HEK293 (cell line): ENCODE measurements around the gene ANXA4.

Experiments
- CTCF ChIA-PET: fragments of 350-600 bp; formaldehyde crosslinking; extraction: SDS; loops from one replicate; lab custom pipeline; 2021; ENCODE audit warnings: antibody characterized with exemption; lab: Yijun Ruan, JAX
- POLR2A ChIA-PET: fragments of 300-600 bp; formaldehyde crosslinking; extraction: SDS; loops from one replicate; lab custom pipeline; 2020; ENCODE audit warnings: antibody characterized with exemption, inconsistent platforms; lab: Yijun Ruan, JAX
- H3K27ac ChIP-seq: fragments of 200-500 bp; sonication (Bioruptor generic); 2 replicates; pipeline ENCODE4 v1.5.1; 2014; ENCODE audit warnings: low read depth, low read length, control low read depth, inconsistent platforms; ENCODE audit errors: extremely low read depth
- H3K36me3 ChIP-seq, 2 experiments: fragments of 200-500 bp in 1 of 2; sonication (Bioruptor generic) in 1 of 2; 1 replicate in 1 of 2; 2 replicates in 1 of 2; pipeline ENCODE4 v1.5.1; 2014 to 2017; ENCODE audit warnings: inconsistent platforms in 2 of 2, low read length in 2 of 2; ENCODE audit not compliant: control insufficient read depth in 2 of 2, insufficient read depth in 1 of 2
- H3K4me1 ChIP-seq: fragments of 200-500 bp; sonication (Bioruptor generic); 2 replicates; pipeline ENCODE4 v1.5.1; 2014; ENCODE audit warnings: mild to moderate bottlenecking, low read length, inconsistent platforms; ENCODE audit not compliant: control insufficient read depth, insufficient read depth
- H3K4me3 ChIP-seq: 2 replicates; pipeline ENCODE4 v1.5.1; 2011; ENCODE audit warnings: low read depth, mild to moderate bottlenecking, control low read depth, low read length, moderate library complexity
- H3K9me3 ChIP-seq: fragments of 200-500 bp; sonication (Bioruptor generic); 2 replicates; pipeline ENCODE4 v1.5.1; 2014; ENCODE audit warnings: low read depth, low read length, inconsistent platforms; ENCODE audit not compliant: control insufficient read depth, insufficient read depth
- EGR2 ChIP-seq: fragments of 450-650 bp; formaldehyde crosslinking; IDR thresholded peaks from 2 replicates; pipeline ENCODE4 v1.5.1; 2016; ENCODE audit warnings: low read depth, missing biosample characterization, missing genetic modification characterization
- SCRT1 ChIP-seq: fragments of 450-650 bp; formaldehyde crosslinking; IDR thresholded peaks from 2 replicates; pipeline ENCODE4 v1.5.1; 2016; ENCODE audit warnings: missing biosample characterization, missing genetic modification characterization, borderline replicate concordance
- ZFHX2 ChIP-seq: fragments of 450-650 bp; formaldehyde crosslinking; conservative IDR thresholded peaks from 2 replicates; pipeline ENCODE4 v1.5.1; 2016; ENCODE audit warnings: missing biosample characterization, missing genetic modification characterization
- ZNF112 ChIP-seq: fragments of 450-650 bp; formaldehyde crosslinking; IDR thresholded peaks from 2 replicates; pipeline ENCODE4 v1.5.0; 2017; ENCODE audit warnings: missing biosample characterization, missing genetic modification characterization
- ZNF114 ChIP-seq: fragments of 450-650 bp; formaldehyde crosslinking; IDR thresholded peaks from 2 replicates; pipeline ENCODE4 v1.5.0; 2017; ENCODE audit warnings: missing biosample characterization, missing genetic modification characterization
- ZNF133 ChIP-seq: fragments of 450-650 bp; formaldehyde crosslinking; IDR thresholded peaks from 2 replicates; pipeline ENCODE4 v1.5.1; 2016; ENCODE audit warnings: missing biosample characterization, missing genetic modification characterization
- ZNF324 ChIP-seq: fragments of 450-650 bp; formaldehyde crosslinking; IDR thresholded peaks from 2 replicates; pipeline ENCODE4 v1.5.1; 2016; ENCODE audit warnings: missing biosample characterization, missing genetic modification characterization
- ZNF394 ChIP-seq: fragments of 450-650 bp; formaldehyde crosslinking; IDR thresholded peaks from 2 replicates; pipeline ENCODE4 v1.5.1; 2016; ENCODE audit warnings: missing biosample characterization, missing genetic modification characterization, mild to moderate bottlenecking, moderate library complexity, borderline replicate concordance
- ZNF426 ChIP-seq: fragments of 450-650 bp; formaldehyde crosslinking; IDR thresholded peaks from 2 replicates; pipeline ENCODE4 v1.5.1; 2017; ENCODE audit warnings: missing biosample characterization, missing genetic modification characterization, mild to moderate bottlenecking, inconsistent platforms, moderate library complexity
- ZNF510 ChIP-seq: fragments of 450-650 bp; formaldehyde crosslinking; IDR thresholded peaks from 2 replicates; pipeline ENCODE4 v1.5.1; 2018; ENCODE audit warnings: mild to moderate bottlenecking, missing genetic modification characterization, missing biosample characterization; ENCODE audit not compliant: insufficient replicate concordance
- ZNF548 ChIP-seq: fragments of 450-650 bp; formaldehyde crosslinking; IDR thresholded peaks from 2 replicates; pipeline ENCODE4 v1.5.1; 2016; ENCODE audit warnings: missing biosample characterization, missing genetic modification characterization
- ZNF561 ChIP-seq: fragments of 450-650 bp; IDR thresholded peaks from 2 replicates; pipeline ENCODE4 v1.5.1; 2018; ENCODE audit warnings: missing biosample characterization, missing genetic modification characterization, borderline replicate concordance
- ZNF629 ChIP-seq: fragments of 450-650 bp; formaldehyde crosslinking; IDR thresholded peaks from 2 replicates; pipeline ENCODE4 v1.5.1; 2017; ENCODE audit warnings: missing biosample characterization, missing genetic modification characterization
- ZNF664 ChIP-seq: fragments of 450-650 bp; formaldehyde crosslinking; IDR thresholded peaks from 2 replicates; pipeline ENCODE4 v1.5.1; 2016; ENCODE audit warnings: missing biosample characterization, missing genetic modification characterization
- ZNF701 ChIP-seq: fragments of 450-650 bp; formaldehyde crosslinking; IDR thresholded peaks from 2 replicates; pipeline ENCODE4 v1.5.1; 2016; ENCODE audit warnings: missing biosample characterization, missing genetic modification characterization
- ZNF76 ChIP-seq: fragments of 450-650 bp; formaldehyde crosslinking; IDR thresholded peaks from 2 replicates; pipeline ENCODE4; 2016; ENCODE audit warnings: low read depth, missing biosample characterization, missing genetic modification characterization, borderline replicate concordance
- ZNF837 ChIP-seq: fragments of 450-650 bp; formaldehyde crosslinking; IDR thresholded peaks from 2 replicates; pipeline ENCODE4 v1.5.1; 2016; ENCODE audit warnings: missing biosample characterization, missing genetic modification characterization
- ZSCAN23 ChIP-seq: fragments of 450-650 bp; formaldehyde crosslinking; IDR thresholded peaks from 2 replicates; pipeline ENCODE4 v1.5.1; 2016; ENCODE audit warnings: missing biosample characterization, missing genetic modification characterization
- TF ChIP-seq, protein P1 (sequence below): fragments of 450-650 bp; formaldehyde crosslinking; IDR thresholded peaks from 2 replicates; pipeline ENCODE4 v1.5.1; 2016; ENCODE audit warnings: missing biosample characterization, missing genetic modification characterization
- TF ChIP-seq, protein P2 (sequence below): fragments of 450-650 bp; formaldehyde crosslinking; IDR thresholded peaks from 2 replicates; pipeline ENCODE4 v1.5.1; 2016; ENCODE audit warnings: missing biosample characterization, missing genetic modification characterization
- TF ChIP-seq, protein P3 (sequence below): fragments of 450-650 bp; formaldehyde crosslinking; IDR thresholded peaks from 2 replicates; pipeline ENCODE4 v1.5.1; 2016; ENCODE audit warnings: missing biosample characterization, missing genetic modification characterization, borderline replicate concordance
- TF ChIP-seq, protein P4 (sequence below): fragments of 450-650 bp; formaldehyde crosslinking; IDR thresholded peaks from 2 replicates; pipeline ENCODE4 v1.5.1; 2016; ENCODE audit warnings: missing biosample characterization, missing genetic modification characterization

Gene ANXA4

DNA sequence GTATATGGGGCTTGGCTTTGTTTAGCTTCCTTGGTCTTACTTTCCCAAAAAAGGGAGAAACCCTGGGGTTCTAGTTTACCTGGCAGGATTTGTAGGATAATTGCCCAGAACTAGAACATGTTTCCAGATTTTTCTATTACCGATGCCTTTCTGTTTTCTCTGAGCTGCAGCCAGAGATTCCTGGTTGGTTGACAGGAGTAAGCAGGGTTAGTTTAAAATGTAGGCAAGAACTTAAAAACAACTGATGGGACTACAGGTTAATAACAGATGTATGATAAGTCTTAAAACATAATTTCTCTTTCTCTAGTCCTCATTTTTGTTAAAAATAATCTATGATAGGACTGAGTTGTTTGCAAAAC is 48.6 kb downstream of the ANXA4 start (continued):
- TF ChIP-seq, protein P1, sequence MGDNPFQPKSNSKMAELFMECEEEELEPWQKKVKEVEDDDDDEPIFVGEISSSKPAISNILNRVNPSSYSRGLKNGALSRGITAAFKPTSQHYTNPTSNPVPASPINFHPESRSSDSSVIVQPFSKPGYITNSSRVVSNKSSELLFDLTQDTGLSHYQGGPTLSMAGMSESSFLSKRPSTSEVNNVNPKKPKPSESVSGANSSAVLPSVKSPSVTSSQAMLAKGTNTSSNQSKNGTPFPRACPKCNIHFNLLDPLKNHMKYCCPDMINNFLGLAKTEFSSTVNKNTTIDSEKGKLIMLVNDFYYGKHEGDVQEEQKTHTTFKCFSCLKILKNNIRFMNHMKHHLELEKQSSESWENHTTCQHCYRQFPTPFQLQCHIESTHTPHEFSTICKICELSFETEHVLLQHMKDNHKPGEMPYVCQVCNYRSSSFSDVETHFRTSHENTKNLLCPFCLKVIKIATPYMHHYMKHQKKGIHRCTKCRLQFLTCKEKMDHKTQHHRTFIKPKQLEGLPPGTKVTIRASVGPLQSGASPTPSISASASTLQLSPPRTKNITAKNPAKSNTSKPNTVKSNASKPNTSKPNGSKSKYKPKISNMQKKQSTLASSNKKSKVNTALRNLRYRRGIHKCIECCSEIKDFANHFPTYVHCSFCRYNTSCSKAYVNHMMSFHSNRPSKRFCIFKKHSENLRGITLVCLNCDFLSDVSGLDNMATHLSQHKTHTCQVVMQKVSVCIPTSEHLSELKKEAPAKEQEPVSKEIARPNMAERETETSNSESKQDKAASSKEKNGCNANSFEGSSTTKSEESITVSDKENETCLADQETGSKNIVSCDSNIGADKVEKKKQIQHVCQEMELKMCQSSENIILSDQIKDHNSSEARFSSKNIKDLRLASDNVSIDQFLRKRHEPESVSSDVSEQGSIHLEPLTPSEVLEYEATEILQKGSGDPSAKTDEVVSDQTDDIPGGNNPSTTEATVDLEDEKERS (tag by site-specific recombination) = no peak

DNA sequence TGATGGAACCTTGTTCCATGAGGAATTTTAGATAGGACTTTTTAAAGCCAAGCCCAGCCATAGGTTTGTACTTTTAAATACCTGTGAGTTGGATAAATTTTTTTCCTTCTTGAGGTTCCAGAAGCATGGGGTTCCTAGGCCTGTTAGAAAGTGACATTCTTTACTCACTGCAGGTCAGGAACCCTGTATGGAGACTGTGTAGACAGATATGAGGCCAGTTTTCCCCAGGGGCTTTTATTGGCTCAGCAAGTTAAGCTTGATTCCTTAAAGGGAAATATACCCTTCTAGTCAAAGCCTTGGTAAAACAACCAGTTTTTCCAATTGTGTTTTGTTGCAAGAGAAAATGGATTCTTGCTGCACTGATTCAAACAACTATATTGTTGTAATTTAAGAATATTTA is 49.1 kb downstream of the ANXA4 start:
- H3K36me3 ChIP-seq = peaks cover 0 to 4% of the 10 kb centered on the region in 2 experiments; a peak in 2 of 3 replicates
- H3K9me3 ChIP-seq = no peaks in the 10 kb centered on the region
- no peak overlapping the region for H3K27ac ChIP-seq
- ChIA-PET CTCF (interaction anchor here (1.4 to 2.4 kb wide), 2 partner anchors 22 to 67 kb away, joined by 3 to 16 read pairs; no protein-coding TSS in a partner anchor), POLR2A (interaction anchor here (1.4 to 2.3 kb wide), 2 partner anchors 8 to 12 kb away, joined by 3 to 9 read pairs; no protein-coding TSS in a partner anchor)
- TF ChIP-seq, protein P2, sequence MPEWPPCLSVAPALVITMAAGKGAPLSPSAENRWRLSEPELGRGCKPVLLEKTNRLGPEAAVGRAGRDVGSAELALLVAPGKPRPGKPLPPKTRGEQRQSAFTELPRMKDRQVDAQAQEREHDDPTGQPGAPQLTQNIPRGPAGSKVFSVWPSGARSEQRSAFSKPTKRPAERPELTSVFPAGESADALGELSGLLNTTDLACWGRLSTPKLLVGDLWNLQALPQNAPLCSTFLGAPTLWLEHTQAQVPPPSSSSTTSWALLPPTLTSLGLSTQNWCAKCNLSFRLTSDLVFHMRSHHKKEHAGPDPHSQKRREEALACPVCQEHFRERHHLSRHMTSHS (tag by site-specific recombination) = no peak
- TF ChIP-seq ZNF664 (tag by site-specific recombination) = no peak
- no peak for TF ChIP-seq ZNF133 (tag by site-specific recombination)
- no peak for TF ChIP-seq ZNF112 (tag by site-specific recombination)
- no peak for TF ChIP-seq ZNF561 (tag by site-specific recombination)
- TF ChIP-seq, protein P3, sequence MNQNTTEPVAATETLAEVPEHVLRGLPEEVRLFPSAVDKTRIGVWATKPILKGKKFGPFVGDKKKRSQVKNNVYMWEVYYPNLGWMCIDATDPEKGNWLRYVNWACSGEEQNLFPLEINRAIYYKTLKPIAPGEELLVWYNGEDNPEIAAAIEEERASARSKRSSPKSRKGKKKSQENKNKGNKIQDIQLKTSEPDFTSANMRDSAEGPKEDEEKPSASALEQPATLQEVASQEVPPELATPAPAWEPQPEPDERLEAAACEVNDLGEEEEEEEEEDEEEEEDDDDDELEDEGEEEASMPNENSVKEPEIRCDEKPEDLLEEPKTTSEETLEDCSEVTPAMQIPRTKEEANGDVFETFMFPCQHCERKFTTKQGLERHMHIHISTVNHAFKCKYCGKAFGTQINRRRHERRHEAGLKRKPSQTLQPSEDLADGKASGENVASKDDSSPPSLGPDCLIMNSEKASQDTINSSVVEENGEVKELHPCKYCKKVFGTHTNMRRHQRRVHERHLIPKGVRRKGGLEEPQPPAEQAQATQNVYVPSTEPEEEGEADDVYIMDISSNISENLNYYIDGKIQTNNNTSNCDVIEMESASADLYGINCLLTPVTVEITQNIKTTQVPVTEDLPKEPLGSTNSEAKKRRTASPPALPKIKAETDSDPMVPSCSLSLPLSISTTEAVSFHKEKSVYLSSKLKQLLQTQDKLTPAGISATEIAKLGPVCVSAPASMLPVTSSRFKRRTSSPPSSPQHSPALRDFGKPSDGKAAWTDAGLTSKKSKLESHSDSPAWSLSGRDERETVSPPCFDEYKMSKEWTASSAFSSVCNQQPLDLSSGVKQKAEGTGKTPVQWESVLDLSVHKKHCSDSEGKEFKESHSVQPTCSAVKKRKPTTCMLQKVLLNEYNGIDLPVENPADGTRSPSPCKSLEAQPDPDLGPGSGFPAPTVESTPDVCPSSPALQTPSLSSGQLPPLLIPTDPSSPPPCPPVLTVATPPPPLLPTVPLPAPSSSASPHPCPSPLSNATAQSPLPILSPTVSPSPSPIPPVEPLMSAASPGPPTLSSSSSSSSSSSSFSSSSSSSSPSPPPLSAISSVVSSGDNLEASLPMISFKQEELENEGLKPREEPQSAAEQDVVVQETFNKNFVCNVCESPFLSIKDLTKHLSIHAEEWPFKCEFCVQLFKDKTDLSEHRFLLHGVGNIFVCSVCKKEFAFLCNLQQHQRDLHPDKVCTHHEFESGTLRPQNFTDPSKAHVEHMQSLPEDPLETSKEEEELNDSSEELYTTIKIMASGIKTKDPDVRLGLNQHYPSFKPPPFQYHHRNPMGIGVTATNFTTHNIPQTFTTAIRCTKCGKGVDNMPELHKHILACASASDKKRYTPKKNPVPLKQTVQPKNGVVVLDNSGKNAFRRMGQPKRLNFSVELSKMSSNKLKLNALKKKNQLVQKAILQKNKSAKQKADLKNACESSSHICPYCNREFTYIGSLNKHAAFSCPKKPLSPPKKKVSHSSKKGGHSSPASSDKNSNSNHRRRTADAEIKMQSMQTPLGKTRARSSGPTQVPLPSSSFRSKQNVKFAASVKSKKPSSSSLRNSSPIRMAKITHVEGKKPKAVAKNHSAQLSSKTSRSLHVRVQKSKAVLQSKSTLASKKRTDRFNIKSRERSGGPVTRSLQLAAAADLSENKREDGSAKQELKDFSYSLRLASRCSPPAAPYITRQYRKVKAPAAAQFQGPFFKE (tag by site-specific recombination) = no peak
- TF ChIP-seq SCRT1 (tag by site-specific recombination) = no peak
- no peak for TF ChIP-seq ZNF548
- H3K4me3 ChIP-seq = no peak overlapping the region
- 0 out of 2 replicates have a peak, but pooled peaks cover 4% of the 10 kb centered on the region for H3K4me1 ChIP-seq

DNA sequence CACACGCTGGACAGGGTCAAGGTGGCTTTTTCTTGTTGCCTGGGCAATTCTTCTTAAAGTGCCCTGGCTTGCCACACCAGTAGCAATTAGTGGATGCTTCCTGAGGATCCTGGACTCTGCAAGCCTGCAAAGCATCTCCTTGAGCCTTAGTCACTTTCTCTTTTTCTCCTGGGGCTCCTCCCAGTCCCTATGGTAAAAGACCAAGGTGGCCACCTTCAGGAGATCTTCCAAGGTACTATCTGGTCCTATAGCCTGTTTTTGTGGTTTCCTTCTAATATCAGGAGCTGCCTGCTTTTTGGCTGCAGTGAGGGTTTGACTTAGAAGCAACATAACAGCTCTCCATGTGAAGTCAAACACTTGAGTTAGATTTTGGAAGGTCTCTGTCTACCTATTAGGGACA is 54.2 kb downstream of the ANXA4 start:
- no peaks in the 10 kb centered on the region for H3K9me3 ChIP-seq
- no peak overlapping the region for H3K4me3 ChIP-seq
- ChIA-PET CTCF (interaction anchor here (1.1 to 2.0 kb wide), 3 partner anchors 21 to 116 kb away, joined by 3 to 10 read pairs (median 7); no protein-coding TSS in a partner anchor), POLR2A (no interaction called here)
- no peaks in the 10 kb centered on the region; a peak in 1 of 3 replicates for H3K36me3 ChIP-seq
- H3K27ac ChIP-seq = no peak overlapping the region
- H3K4me1 ChIP-seq = peaks cover 14% of the 10 kb centered on the region
- no peak for TF ChIP-seq ZNF114
- TF ChIP-seq ZNF426 (tag by site-specific recombination) = no peak
- no peak for TF ChIP-seq ZNF701 (tag by site-specific recombination)
- TF ChIP-seq ZFHX2 = no peak
- TF ChIP-seq ZNF394 (tag by site-specific recombination) = no peak
- TF ChIP-seq ZNF629 = no peak
- TF ChIP-seq ZNF76 (tag by site-specific recombination) = no peak
- TF ChIP-seq ZNF510 (tag by site-specific recombination) = no peak
- no peak for TF ChIP-seq ZNF837 (tag by site-specific recombination)
- TF ChIP-seq, protein P4, sequence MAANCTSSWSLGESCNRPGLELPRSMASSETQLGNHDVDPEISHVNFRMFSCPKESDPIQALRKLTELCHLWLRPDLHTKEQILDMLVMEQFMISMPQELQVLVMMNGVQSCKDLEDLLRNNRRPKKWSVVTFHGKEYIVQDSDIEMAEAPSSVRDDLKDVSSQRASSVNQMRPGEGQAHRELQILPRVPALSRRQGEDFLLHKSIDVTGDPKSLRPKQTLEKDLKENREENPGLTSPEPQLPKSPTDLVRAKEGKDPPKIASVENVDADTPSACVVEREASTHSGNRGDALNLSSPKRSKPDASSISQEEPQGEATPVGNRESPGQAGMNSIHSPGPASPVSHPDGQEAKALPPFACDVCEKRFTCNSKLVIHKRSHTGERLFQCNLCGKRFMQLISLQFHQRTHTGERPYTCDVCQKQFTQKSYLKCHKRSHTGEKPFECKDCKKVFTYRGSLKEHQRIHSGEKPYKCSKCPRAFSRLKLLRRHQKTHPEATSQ (tag by site-specific recombination) = no peak
- TF ChIP-seq EGR2 (tag by site-specific recombination) = no peak
- no peak for TF ChIP-seq ZNF324 (tag by site-specific recombination)
- no peak for TF ChIP-seq ZSCAN23
